GM21576 (cell line): ENCODE results near the gene AP1S3.

Source experiments
- ATAC-seq: cut with Tn5 transposase; IDR thresholded peaks from one replicate; pipeline ENCODE4 v1.9.1; 2021; ENCODE audit warnings: mild to moderate bottlenecking, moderate library complexity; ENCODE audit not compliant: unreplicated experiment

The AP1S3 gene

GRCh38 chr2:223727562-223727961 lies 109.8 kb downstream of the AP1S3 start:
- peak; percentile 90 for ATAC-seq

- no peak for ATAC-seq
These were observed 111.1 kb downstream of the AP1S3 start for GRCh38 chr2:223725986-223726970.

GRCh38 chr2:223725494-223725893 lies 111.9 kb downstream of the AP1S3 start:
- no peak for ATAC-seq

- ATAC-seq = no peak
These were observed 112.5 kb downstream of the AP1S3 start for GRCh38 chr2:223724861-223725260.

GRCh38 chr2:223723954-223724411 lies 113.4 kb downstream of the AP1S3 start:
- no peak for ATAC-seq

- ATAC-seq = no peak
These were observed 115.2 kb downstream of the AP1S3 start for GRCh38 chr2:223722226-223722625.

- no peak for ATAC-seq
These were observed 115.6 kb downstream of the AP1S3 start for GRCh38 chr2:223721746-223722145.

GRCh38 chr2:223720367-223720766 lies 117.0 kb downstream of the AP1S3 start:
- ATAC-seq = no peak

GRCh38 chr2:223712642-223713041 lies 124.7 kb downstream of the AP1S3 start:
- ATAC-seq = no peak

GRCh38 chr2:223711596-223712326 lies 125.6 kb downstream of the AP1S3 start:
- ATAC-seq = no peak
